Stimulated activated naive CD4-positive, alpha-beta T cell treated with Interleukin-2 at 50 U/mL for 16 hours (primary cell): ENCODE measurements around the gene TGFBR2.

ENCODE experiments used
- DNase-seq: peaks from one replicate; lab custom pipeline; 2025; lab: John Stamatoyannopoulos, UW

Gene TGFBR2

GRCh38 chr3:30602946-30603345 is 3.5 kb upstream of the TGFBR2 start:
- DNase-seq = no peak

- no peak for DNase-seq
These were observed 2.3 kb upstream of the TGFBR2 start for GRCh38 chr3:30604093-30604492.

GRCh38 chr3:30604558-30604957 is 1.8 kb upstream of the TGFBR2 start:
- no peak for DNase-seq

- no peak for DNase-seq
These were observed 1.4 kb upstream of the TGFBR2 start for GRCh38 chr3:30605005-30605404.

GRCh38 chr3:30605706-30606300 is 598 bp upstream of the TGFBR2 start:
- DNase-seq = no peak

GRCh38 chr3:30607032-30607833 is 832 bp downstream of the TGFBR2 start:
- peak; percentile 69 for DNase-seq

GRCh38 chr3:30608598-30608947 is 2.2 kb downstream of the TGFBR2 start:
- no peak for DNase-seq

GRCh38 chr3:30609930-30610701 is 3.7 kb downstream of the TGFBR2 start:
- DNase-seq = no peak

- peak; percentile 18 for DNase-seq
These were observed 4.4 kb downstream of the TGFBR2 start for GRCh38 chr3:30610702-30611368.

GRCh38 chr3:30611613-30612436 is 5.4 kb downstream of the TGFBR2 start:
- no peak for DNase-seq

- DNase-seq = no peak
These were observed 6.2 kb downstream of the TGFBR2 start for GRCh38 chr3:30612437-30613132.

- no peak for DNase-seq
These were observed 6.9 kb downstream of the TGFBR2 start for GRCh38 chr3:30613133-30613825.

- DNase-seq = no peak
These were observed 8.0 kb downstream of the TGFBR2 start for GRCh38 chr3:30614373-30614772.

- DNase-seq = no peak
These were observed 8.5 kb downstream of the TGFBR2 start for GRCh38 chr3:30614943-30615342.

GRCh38 chr3:30615615-30616346 is 9.4 kb downstream of the TGFBR2 start:
- DNase-seq = no peak

- DNase-seq = no peak
These were observed 10.1 kb downstream of the TGFBR2 start for GRCh38 chr3:30616347-30617027.

- DNase-seq = no peak
These were observed 10.7 kb downstream of the TGFBR2 start for GRCh38 chr3:30617069-30617468.

GRCh38 chr3:30617653-30618052 is 11.3 kb downstream of the TGFBR2 start:
- DNase-seq = no peak

GRCh38 chr3:30618526-30618925 is 12.1 kb downstream of the TGFBR2 start:
- DNase-seq = no peak
